Right renal cortex interstitium (tissue), 3 donors: Measurements from ENCODE around the gene FCRLB. TPM values are rescaled to one million over a fixed set of nuclear protein-coding genes. Genes with fewer than 3 reads are reported as not detected.
"Not testable (repeated sequence)": the region's sequence is repeated elsewhere in the genome, so short reads cannot be mapped to it uniquely, and the experiment has no call there.

Experiments
- DNase-seq, 3 donors: peaks; one replicate each; pipeline ENCODE4 v3.0.0-alpha.2; 2013; ENCODE audit warnings: low read depth in 3 of 3, low spot score in 2 of 3
- polyA plus RNA-seq, 3 donors: library from polyadenylated mRNA; unstranded; fragments of 120-200 nt; gene quantifications; one replicate each; pipeline ENCODE4 v1.2.1, GENCODE V29; 2013; ENCODE audit not compliant: insufficient read length in 3 of 3

FCRLB gene
- polyA plus RNA-seq, 3 donors = 3.3 to 5.3 (median 4.4) TPM

GRCh38 chr1:161738627-161739287 lies 17.4 kb downstream of the FCRLB start:
- DNase-seq = no peak

DNA sequence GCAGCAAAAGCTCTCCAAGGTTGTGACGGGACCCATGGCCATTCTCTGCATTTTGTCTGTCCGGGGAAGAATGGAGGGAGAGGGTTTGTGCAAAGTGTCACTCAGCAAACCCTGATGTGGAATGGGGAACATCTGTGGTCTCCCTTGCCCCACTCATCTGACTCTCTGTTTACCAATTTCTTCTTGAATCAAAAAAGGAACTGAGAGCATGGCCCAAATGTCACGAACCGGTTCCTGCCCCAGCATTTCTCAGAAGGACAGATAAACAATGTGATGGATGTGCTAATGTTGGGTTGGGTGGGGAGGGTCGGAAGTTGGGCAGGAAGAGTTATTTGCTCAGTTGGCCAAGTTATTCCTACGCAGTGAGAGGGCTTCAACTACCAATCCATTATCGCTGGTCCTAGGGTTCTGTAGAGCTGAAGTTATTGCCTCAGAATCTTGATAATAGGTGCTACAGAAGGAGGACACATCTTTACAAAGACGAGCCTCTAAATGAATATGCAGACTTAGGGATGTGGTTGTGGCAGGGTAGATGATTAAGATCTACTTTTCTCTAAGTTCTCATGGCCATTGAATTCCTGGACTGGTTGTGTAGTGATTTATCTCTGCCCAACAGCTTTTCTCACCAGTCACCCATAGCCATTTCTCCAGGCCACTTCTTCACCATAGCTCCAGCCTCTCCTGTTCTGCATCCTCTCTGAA lies 18.7 kb downstream of the FCRLB start:
- no peak for DNase-seq

- no peak for DNase-seq
Measured at GRCh38 chr1:161740921-161741320, 19.6 kb downstream of the FCRLB start.

GRCh38 chr1:161743231-161743630 lies 21.9 kb downstream of the FCRLB start:
- DNase-seq = no peak

GRCh38 chr1:161747801-161748200 lies 26.5 kb downstream of the FCRLB start:
- no peak for DNase-seq

GRCh38 chr1:161749509-161750407 lies 28.4 kb downstream of the FCRLB start, which contains the start of gene DUSP12:
TSS of gene DUSP12 (plus strand) at chr1:161749786. CDS start at chr1:161749802, 16 bp downstream.
- DNase-seq = peak; percentile 85 to 89 (median 87)

- DNase-seq = no peak
Measured at GRCh38 chr1:161763522-161764098, 42.3 kb downstream of the FCRLB start.

GRCh38 chr1:161766102-161766981 lies 45.0 kb downstream of the FCRLB start, which contains the start of gene ATF6:
TSS of gene ATF6 (plus strand) at chr1:161766320. CDS start at chr1:161766361, 41 bp downstream.
- peak; percentile 85 to 89 (median 87) for DNase-seq

DNA sequence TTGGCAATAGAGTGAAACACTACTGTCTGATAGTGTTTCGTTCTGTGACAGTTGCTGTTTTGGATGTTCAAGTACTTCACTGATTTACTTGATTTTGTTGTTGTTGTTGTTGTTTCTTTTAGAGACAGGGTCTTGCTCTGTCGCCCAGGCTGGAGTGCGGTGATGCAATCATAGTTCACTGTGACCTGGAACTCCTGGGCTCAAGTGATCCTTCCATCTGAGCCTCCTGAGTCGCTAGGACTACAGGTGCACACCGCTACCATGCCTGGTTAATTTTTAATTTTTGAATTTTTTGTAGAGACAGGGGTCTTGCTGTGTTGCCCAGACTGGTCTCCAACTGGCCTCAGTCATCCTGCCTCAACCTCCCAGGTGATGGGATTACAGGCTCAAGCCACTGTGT lies 47.1 kb downstream of the FCRLB start:
- no peak for DNase-seq

DNA sequence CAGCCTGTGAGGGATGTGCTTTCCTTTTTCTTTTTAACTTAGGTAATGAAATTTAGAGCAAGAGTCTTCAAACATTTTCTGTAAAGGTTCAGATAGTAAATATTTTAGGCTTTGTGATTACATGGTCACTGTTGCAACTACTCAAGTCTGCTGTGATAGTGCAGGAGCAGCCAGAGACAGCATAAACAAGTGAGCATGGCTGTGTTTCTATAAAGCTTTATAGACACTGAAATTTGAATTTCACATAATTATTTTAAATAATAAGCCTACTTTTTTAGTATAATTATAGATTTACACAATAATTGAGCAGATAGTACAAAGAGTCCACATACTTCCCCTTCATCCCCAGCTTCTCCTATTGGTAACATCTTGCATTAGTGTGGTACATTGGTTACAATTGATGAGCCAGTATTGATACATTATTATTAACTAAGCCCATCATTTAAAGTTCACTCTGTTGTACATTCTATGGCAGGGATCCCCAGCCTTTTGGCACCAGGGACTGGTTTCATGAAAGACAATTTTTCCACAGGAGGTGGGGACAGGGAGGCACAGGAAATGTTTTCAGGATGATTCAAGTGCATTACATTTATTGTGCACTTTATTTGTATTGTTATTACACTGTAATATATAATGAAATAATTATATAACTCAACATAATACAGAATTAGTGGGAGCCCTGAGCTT lies 47.8 kb downstream of the FCRLB start:
- DNase-seq = no peak

DNA sequence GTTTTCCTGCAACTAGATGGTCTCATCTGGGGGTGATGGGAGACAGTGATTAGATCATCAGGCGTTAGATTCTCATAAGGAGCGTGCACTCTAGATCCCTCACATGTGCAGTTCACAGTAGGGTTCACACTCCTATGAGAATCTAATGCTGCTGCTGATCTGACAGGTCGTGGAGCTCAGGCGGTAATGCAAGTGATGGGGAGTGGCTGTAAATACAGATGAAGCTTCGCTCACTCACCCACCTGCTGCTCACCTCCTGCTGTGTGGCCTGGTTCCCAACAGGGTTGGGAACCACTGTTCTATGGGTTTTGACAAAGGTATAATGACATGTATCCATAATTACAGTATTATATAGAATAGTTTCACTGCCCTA lies 48.3 kb downstream of the FCRLB start:
- DNase-seq = not testable (repeated sequence)

- DNase-seq = no peak
Measured at GRCh38 chr1:161770250-161770649, 48.9 kb downstream of the FCRLB start.

- DNase-seq = no peak
Measured at GRCh38 chr1:161771161-161771560, 49.8 kb downstream of the FCRLB start.

GRCh38 chr1:161771973-161772372 lies 50.6 kb downstream of the FCRLB start:
- no peak for DNase-seq

- DNase-seq = no peak
Measured at GRCh38 chr1:161772397-161772796, 51.1 kb downstream of the FCRLB start.

DNA sequence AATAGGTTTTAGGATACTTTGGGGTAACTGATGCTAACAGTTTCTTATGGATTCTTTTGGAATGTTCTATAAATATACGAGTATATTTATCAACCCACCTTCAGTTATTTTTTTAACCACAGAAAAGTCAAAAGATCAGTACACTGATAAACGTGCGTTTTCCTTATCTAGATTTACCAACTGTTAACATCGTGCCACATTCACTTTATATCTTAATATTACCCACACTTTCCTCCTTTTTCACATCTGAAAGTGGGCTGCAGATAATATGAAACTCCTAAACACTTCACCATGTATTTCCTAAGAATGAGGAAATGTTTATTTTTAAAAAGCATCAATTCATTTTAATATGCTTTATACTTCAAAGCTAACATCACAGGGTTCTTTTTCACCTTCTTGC lies 52.4 kb downstream of the FCRLB start:
- no peak for DNase-seq

GRCh38 chr1:161777261-161777660 lies 55.9 kb downstream of the FCRLB start:
- DNase-seq = no peak
